Measurements from ENCODE around the gene GNS.

DNA sequence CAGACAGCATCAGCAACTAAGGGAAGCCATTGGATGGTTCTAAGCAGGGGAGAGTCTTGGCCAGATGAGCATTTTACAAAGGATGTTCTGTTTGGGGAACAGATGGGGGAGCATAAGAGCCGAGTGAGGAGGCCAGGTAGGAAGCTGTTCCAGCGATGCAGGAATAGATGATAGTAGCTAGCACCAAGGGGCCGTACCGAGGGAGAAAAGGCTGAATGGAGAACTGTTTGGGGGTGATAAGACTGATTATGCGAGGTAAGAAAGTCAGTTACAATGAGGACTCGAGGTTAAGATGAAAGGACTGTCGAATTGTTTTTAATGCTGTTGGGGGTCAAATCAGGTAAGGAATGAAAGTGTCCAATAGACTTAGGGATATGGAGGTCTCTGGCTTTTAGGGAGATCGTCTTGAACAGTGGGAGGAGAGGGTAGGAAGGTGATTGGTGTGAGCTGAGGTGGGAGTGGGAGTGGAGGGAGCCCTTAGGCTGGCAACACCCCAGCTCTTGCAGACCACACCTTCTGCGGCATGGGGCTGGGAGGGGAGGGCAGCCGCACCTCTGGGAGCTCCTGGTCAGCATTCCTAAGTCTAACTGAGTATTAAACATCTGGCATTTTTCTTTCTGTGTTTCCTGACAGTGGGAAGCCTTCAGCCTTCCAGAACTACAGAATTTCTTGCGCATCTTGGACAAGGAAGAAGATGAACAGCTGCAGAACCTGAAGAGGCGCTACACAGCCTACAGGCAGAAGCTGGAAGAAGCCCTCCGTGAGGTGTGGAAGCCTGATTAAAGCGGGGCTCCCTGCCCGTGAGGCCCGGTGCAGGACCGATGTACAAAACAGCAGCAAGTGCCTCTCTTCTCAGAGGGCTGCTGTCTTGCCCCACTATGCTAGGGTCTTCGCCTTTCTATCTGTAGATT, 64.8 kb downstream of the GNS start:
- no peak for TF ChIP-seq CTCF (IDR thresholded peaks at IDR 0.05)
- no peak for TF ChIP-seq EP300 (IDR thresholded peaks at IDR 0.05)
- no peak for TF ChIP-seq POLR2A (IDR thresholded peaks at IDR 0.05)

Measured in ovary (tissue), 3 donors.